H1 (cell line): ENCODE measurements around the gene EFHD1. TPM values are rescaled to one million over a fixed set of nuclear protein-coding genes. Genes with fewer than 3 reads are reported as not detected.

Experiments
- BACH1 ChIP-seq: IDR thresholded peaks from 2 replicates; pipeline ENCODE4 v1.6.1; 2012; ENCODE audit warnings: low read length, improper control_type of control experiment
- CBX5 ChIP-seq: fragments of 300-800, 300-1000 bp; sonication (generic); IDR thresholded peaks from 2 replicates; pipeline ENCODE4 v1.7.1; 2016; ENCODE audit warnings: antibody characterized with exemption, low read length, low read depth
- CHD2 ChIP-seq: IDR thresholded peaks from 2 replicates; pipeline ENCODE4 v1.6.1; 2012; ENCODE audit warnings: low read length, improper control_type of control experiment
- CTCF ChIP-seq, 3 experiments: IDR thresholded peaks; 1 replicate in 2 of 3; 2 replicates in 1 of 3; pipeline versions ENCODE4 v1.5.1 to v1.6.1; 2011; ENCODE audit warnings: low read length in 3 of 3, mild to moderate bottlenecking in 3 of 3, inconsistent platforms in 2 of 3, low read depth in 1 of 3, moderate library complexity in 1 of 3; ENCODE audit not compliant: insufficient read depth in 1 of 3; ENCODE audit errors: control extremely low read depth in 1 of 3
- POU5F1 ChIP-seq: IDR thresholded peaks from 2 replicates; pipeline ENCODE4 v1.6.1; 2011; ENCODE audit warnings: low read depth, mild to moderate bottlenecking, low read length, moderate library complexity
- RFX5 ChIP-seq: IDR thresholded peaks from 2 replicates; pipeline ENCODE4 v1.6.1; 2011; ENCODE audit warnings: low read depth, low read length, improper control_type of control experiment, borderline replicate concordance
- polyA plus RNA-seq, 7 experiments: library from polyadenylated mRNA; depleted of rRNA in 3 of 7; stranded (reverse) in 5 of 7; unstranded in 2 of 7; fragments of >200 nt in 5 of 7; fragments of 200-250 nt in 2 of 7; gene quantifications; 1 replicate in 5 of 7; 2 replicates in 1 of 7; 4 replicates in 1 of 7; pipeline versions ENCODE4 v1.2.1 to v1.2.3, GENCODE V29; 2011 to 2013; ENCODE audit warnings: missing spikeins in 2 of 7, mixed read lengths in 2 of 7
- total RNA-seq: library from RNA; stranded (reverse); fragmentation: NEBNext Ultra II Directional; extraction: Animal tissue kit (Norgen Biotek cat#: 25700); gene quantifications from 2 replicates; pipeline ENCODE4 v1.2.1, GENCODE V29; 2021

The EFHD1 gene
- total and polyA plus RNA-seq, 2 of the 8 experiments (the other 6 are each of a cell fraction or from before 2014, with no cell fraction given), result 3.4 to 4.5 TPM

GRCh38 chr2:232647261-232647660 lies 13.9 kb downstream of the EFHD1 start (continued):
- TF ChIP-seq CTCF (IDR thresholded peaks at IDR 0.05; ENCODE audit: control extremely low read depth in 1 of 3, insufficient read depth in 1 of 3, low read depth in 1 of 3, low read length in 3 of 3), result no peak
- no peak for TF ChIP-seq POU5F1
- no peak for TF ChIP-seq CHD2
- no peak for TF ChIP-seq RFX5
- TF ChIP-seq BACH1, result no peak
- no peak for TF ChIP-seq CBX5
